ENCODE data around the gene CCND2. TPM values are rescaled to one million over a fixed set of nuclear protein-coding genes. Genes with fewer than 3 reads are reported as not detected.
A peak's percentile ranks its signal among the peaks of the same experiment; 100 is the strongest.

Gene CCND2
- total and polyA plus RNA-seq, 2 experiments from 2014 or later, result 75.6 to 224 TPM

GRCh38 chr12:4279198-4279690, 5.7 kb downstream of the CCND2 start:
- Histone ChIP-seq H3K4me1 (ENCODE audit: insufficient read depth) (peaks cover 30% of the 10 kb centered on the region), H3K9me2 (ENCODE audit: insufficient read depth) (no peaks in the 10 kb centered on the region), H2AFZ (no peak overlapping the region), H3K4me3 (no peak overlapping the region), H3K36me3 (ENCODE audit: insufficient read depth) (peaks cover 71% of the 10 kb centered on the region), H4K20me1 (replicated peaks; ENCODE audit: insufficient read depth) (peaks cover 52% of the 10 kb centered on the region), H3K4me2 (no peak overlapping the region), H3K79me2 (replicated peaks; ENCODE audit: insufficient read depth) (peaks cover 95% of the 10 kb centered on the region), H3F3A (replicated peaks; ENCODE audit: low read depth) (peaks cover 37% of the 10 kb centered on the region), H3K27ac (ENCODE audit: low read depth) (peak overlapping the region; percentile 50; the same call in 1 of the 2 replicates), H3K27me3 (ENCODE audit: insufficient read depth) (no peaks in the 10 kb centered on the region; the same call in 1 of the 2 replicates)
- Mint-ChIP-seq H3K4me1 (peaks cover 64% of the 10 kb centered on the region), H3K4me3 (peak overlapping the region; percentile 26; the same call in 2 of the 3 replicates), H3K36me3 (ENCODE audit: low read depth) (peaks cover 99% of the 10 kb centered on the region), H3K27me3 (ENCODE audit: insufficient read depth, low read depth, poor library complexity) (peaks cover 32% of the 10 kb centered on the region), H3K27ac (peak overlapping the region; percentile 74; the same call in 1 of the 2 replicates), H3K9me3 (no peaks in the 10 kb centered on the region; the same call in 1 of the 3 replicates)
- TF ChIP-seq, protein P1, sequence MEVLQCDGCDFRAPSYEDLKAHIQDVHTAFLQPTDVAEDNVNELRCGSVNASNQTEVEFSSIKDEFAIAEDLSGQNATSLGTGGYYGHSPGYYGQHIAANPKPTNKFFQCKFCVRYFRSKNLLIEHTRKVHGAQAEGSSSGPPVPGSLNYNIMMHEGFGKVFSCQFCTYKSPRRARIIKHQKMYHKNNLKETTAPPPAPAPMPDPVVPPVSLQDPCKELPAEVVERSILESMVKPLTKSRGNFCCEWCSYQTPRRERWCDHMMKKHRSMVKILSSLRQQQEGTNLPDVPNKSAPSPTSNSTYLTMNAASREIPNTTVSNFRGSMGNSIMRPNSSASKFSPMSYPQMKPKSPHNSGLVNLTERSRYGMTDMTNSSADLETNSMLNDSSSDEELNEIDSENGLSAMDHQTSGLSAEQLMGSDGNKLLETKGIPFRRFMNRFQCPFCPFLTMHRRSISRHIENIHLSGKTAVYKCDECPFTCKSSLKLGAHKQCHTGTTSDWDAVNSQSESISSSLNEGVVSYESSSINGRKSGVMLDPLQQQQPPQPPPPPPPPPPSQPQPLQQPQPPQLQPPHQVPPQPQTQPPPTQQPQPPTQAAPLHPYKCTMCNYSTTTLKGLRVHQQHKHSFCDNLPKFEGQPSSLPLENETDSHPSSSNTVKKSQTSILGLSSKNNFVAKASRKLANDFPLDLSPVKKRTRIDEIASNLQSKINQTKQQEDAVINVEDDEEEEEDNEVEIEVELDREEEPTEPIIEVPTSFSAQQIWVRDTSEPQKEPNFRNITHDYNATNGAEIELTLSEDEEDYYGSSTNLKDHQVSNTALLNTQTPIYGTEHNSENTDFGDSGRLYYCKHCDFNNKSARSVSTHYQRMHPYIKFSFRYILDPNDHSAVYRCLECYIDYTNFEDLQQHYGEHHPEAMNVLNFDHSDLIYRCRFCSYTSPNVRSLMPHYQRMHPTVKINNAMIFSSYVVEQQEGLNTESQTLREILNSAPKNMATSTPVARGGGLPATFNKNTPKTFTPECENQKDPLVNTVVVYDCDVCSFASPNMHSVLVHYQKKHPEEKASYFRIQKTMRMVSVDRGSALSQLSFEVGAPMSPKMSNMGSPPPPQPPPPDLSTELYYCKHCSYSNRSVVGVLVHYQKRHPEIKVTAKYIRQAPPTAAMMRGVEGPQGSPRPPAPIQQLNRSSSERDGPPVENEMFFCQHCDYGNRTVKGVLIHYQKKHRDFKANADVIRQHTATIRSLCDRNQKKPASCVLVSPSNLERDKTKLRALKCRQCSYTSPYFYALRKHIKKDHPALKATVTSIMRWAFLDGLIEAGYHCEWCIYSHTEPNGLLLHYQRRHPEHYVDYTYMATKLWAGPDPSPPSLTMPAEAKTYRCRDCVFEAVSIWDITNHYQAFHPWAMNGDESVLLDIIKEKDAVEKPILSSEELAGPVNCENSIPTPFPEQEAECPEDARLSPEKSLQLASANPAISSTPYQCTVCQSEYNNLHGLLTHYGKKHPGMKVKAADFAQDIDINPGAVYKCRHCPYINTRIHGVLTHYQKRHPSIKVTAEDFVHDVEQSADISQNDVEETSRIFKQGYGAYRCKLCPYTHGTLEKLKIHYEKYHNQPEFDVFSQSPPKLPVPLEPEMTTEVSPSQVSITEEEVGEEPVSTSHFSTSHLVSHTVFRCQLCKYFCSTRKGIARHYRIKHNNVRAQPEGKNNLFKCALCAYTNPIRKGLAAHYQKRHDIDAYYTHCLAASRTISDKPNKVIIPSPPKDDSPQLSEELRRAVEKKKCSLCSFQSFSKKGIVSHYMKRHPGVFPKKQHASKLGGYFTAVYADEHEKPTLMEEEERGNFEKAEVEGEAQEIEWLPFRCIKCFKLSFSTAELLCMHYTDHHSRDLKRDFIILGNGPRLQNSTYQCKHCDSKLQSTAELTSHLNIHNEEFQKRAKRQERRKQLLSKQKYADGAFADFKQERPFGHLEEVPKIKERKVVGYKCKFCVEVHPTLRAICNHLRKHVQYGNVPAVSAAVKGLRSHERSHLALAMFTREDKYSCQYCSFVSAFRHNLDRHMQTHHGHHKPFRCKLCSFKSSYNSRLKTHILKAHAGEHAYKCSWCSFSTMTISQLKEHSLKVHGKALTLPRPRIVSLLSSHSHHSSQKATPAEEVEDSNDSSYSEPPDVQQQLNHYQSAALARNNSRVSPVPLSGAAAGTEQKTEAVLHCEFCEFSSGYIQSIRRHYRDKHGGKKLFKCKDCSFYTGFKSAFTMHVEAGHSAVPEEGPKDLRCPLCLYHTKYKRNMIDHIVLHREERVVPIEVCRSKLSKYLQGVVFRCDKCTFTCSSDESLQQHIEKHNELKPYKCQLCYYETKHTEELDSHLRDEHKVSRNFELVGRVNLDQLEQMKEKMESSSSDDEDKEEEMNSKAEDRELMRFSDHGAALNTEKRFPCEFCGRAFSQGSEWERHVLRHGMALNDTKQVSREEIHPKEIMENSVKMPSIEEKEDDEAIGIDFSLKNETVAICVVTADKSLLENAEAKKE (CRISPR knock-in tag; IDR thresholded peaks at IDR 0.05), result no peak
- no peak for TF ChIP-seq ETS1 (IDR thresholded peaks at IDR 0.05)
- no peak for TF ChIP-seq CTCF (conservative IDR thresholded peaks at IDR 0.05; ENCODE audit: low read depth in 2 of 2)
- TF ChIP-seq ZNF331 (CRISPR knock-in tag; IDR thresholded peaks at IDR 0.05; ENCODE audit: low read depth), result no peak
- no peak for TF ChIP-seq EZH2 (IDR thresholded peaks at IDR 0.05; ENCODE audit: low read depth, unreplicated experiment)
- TF ChIP-seq ZNF114 (CRISPR knock-in tag; IDR thresholded peaks at IDR 0.05), result no peak
- no peak for TF ChIP-seq NANOG (IDR thresholded peaks at IDR 0.05; ENCODE audit: borderline replicate concordance)
- TF ChIP-seq JUNB (IDR thresholded peaks at IDR 0.05; ENCODE audit: unreplicated experiment), result no peak
- no peak for TF ChIP-seq STAT1 (IDR thresholded peaks at IDR 0.05; ENCODE audit: unreplicated experiment)
- TF ChIP-seq REST (IDR thresholded peaks at IDR 0.05; ENCODE audit: unreplicated experiment), result no peak
- TF ChIP-seq CREB1 (CRISPR knock-in tag; IDR thresholded peaks at IDR 0.05; ENCODE audit: low read depth), result no peak
- no peak for TF ChIP-seq EZH2phosphoT487 (IDR thresholded peaks at IDR 0.05; ENCODE audit: unreplicated experiment)
- no peak for TF ChIP-seq POLR2AphosphoS5 (IDR thresholded peaks at IDR 0.05; ENCODE audit: low read depth)
- ATAC-seq (no peak), DNase-seq (ENCODE audit: low spot score) (no peak)
